Body of pancreas (tissue), 4 donors: ENCODE results near the gene PTGDS. TPM values are rescaled to one million over a fixed set of nuclear protein-coding genes. Genes with fewer than 3 reads are reported as not detected.

ENCODE experiments used
- ATAC-seq: fragments of 150-250 bp; one replicate; pipeline ENCODE4 v1.9.1; 2016
- DNase-seq, 4 donors: peaks; one replicate each; pipeline ENCODE4 v3.0.0-alpha.2; 2019
- H3K27ac ChIP-seq, 4 donors: fragments of 200-600 bp; sonication (generic); 1 replicate in 3 of 4; 2 replicates in 1 of 4; pipeline versions ENCODE4 v1.5.1 to v1.6.1; 2016 to 2019; ENCODE audit warnings: mild to moderate bottlenecking in 1 of 4, mixed read lengths in 1 of 4, moderate library complexity in 1 of 4
- H3K27me3 ChIP-seq, 2 donors: fragments of 200-600 bp; sonication (generic); one replicate each; pipeline ENCODE4 v1.6.0; 2016; ENCODE audit warnings: mild to moderate bottlenecking in 1 of 2
- H3K36me3 ChIP-seq, 2 donors: fragments of 200-600 bp; sonication (generic); replicated peaks in 1 of 2; 2 replicates each; pipeline ENCODE4 v1.5.1; 2016; ENCODE audit warnings: low read depth in 2 of 2; ENCODE audit not compliant: insufficient read depth in 1 of 2
- H3K4me1 ChIP-seq: fragments of 200-600 bp; sonication (generic); one replicate; pipeline ENCODE4 v1.6.0; 2016
- H3K4me3 ChIP-seq, 2 donors: fragments of 200-600 bp; sonication (generic); 1 replicate in 1 of 2; 2 replicates in 1 of 2; pipeline ENCODE4 v1.5.1; 2016 to 2019
- H3K9me3 ChIP-seq, 3 donors: fragments of 200-600 bp; sonication (generic); 1 replicate in 2 of 3; 2 replicates in 1 of 3; pipeline ENCODE4 v1.5.1; 2016
- POLR2A ChIP-seq, 3 donors: fragments of 450-650 bp; IDR thresholded peaks; one replicate each; pipeline ENCODE4 v1.6.1; 2016; ENCODE audit warnings: antibody characterized with exemption in 3 of 3, mild to moderate bottlenecking in 2 of 3
- WGBS, 2 donors: methylation state at CpG; one replicate each; pipeline ENCODE4 v1.1.5; 2017; 5-methylcytosine and 5-hydroxymethylcytosine counted together
- intact Hi-C: fragments of 100-400 bp; cut with DNase I; formaldehyde crosslinking; loops from one replicate; pipeline ENCODE4 v1.15.1; 2023
- total RNA-seq, 2 donors: library from RNA; depleted of rRNA; stranded (reverse); fragments of >200 nt; gene quantifications; one replicate each; pipeline ENCODE4 v1.1.0, GENCODE V29; 2016
- TF ChIP-seq, protein P1 (sequence below), 7 experiments: fragments of 450-650 bp in 4 of 7; fragments of 200-600 bp in 3 of 7; sonication (generic) in 3 of 7; IDR thresholded peaks; one replicate each; pipeline ENCODE4 v1.5.1; 2016 to 2019; ENCODE audit warnings: antibody characterized with exemption in 7 of 7

Gene PTGDS
- total RNA-seq, 2 donors from 2014 or later, result 17.8 to 48.0 TPM

DNA sequence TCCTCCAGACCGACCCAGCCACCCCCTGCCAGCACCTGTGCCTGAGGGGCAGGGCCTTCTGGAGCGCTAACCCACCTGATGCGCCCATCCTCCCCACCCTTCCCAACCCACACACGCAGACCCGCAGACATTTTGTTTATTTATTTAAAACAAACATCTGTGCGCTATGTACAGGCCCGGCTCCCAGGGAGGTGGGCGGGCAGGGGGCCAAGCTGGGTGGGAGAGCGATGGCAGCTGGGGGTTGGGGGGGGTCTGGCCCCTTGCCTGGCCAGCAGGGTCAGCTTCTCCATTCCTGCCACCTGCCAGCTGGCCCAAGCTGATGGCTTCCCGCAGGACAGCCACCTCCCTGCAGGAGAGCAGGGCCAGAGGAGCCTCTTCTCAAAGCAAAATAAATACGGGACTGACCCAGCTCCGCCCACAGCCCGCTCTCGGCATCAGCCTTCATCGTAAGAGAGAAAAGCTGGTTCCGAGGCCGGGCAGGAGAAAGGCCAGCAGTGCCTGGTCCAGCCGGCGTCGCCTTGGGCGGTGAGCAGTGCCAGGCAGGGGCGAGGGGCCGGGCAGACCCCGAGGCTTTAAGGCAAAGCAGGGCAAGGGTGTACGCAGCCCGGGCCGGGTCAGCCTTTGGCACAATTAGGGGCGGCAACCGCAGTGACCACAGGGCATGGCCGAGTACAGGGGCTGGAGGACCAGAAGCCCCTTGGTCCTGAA, 30.0 kb downstream of the PTGDS start:
- H3K36me3 ChIP-seq, result peaks cover 0 to 3% of the 10 kb centered on the region in 2 donors
- ATAC-seq (peak; percentile 13), DNase-seq (peak in 3 of 4 donors; percentile 36 to 52 (median 42))
- H3K9me3 ChIP-seq, result no peaks in the 10 kb centered on the region
- no peaks in the 10 kb centered on the region for H3K4me1 ChIP-seq
- no peak overlapping the region for H3K27ac ChIP-seq
- 75 to 84% methylated on average over 20 to 30 of the region's 30 CpGs for WGBS, 2 donors
- no peak for TF ChIP-seq POLR2A (IDR thresholded peaks at IDR 0.05)
- TF ChIP-seq, protein P1, sequence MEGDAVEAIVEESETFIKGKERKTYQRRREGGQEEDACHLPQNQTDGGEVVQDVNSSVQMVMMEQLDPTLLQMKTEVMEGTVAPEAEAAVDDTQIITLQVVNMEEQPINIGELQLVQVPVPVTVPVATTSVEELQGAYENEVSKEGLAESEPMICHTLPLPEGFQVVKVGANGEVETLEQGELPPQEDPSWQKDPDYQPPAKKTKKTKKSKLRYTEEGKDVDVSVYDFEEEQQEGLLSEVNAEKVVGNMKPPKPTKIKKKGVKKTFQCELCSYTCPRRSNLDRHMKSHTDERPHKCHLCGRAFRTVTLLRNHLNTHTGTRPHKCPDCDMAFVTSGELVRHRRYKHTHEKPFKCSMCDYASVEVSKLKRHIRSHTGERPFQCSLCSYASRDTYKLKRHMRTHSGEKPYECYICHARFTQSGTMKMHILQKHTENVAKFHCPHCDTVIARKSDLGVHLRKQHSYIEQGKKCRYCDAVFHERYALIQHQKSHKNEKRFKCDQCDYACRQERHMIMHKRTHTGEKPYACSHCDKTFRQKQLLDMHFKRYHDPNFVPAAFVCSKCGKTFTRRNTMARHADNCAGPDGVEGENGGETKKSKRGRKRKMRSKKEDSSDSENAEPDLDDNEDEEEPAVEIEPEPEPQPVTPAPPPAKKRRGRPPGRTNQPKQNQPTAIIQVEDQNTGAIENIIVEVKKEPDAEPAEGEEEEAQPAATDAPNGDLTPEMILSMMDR (IDR thresholded peaks at IDR 0.05), result no peak
- intact Hi-C loops, result no loop called here
- no peaks in the 10 kb centered on the region for H3K27me3 ChIP-seq
- H3K4me3 ChIP-seq, result no peak overlapping the region

DNA sequence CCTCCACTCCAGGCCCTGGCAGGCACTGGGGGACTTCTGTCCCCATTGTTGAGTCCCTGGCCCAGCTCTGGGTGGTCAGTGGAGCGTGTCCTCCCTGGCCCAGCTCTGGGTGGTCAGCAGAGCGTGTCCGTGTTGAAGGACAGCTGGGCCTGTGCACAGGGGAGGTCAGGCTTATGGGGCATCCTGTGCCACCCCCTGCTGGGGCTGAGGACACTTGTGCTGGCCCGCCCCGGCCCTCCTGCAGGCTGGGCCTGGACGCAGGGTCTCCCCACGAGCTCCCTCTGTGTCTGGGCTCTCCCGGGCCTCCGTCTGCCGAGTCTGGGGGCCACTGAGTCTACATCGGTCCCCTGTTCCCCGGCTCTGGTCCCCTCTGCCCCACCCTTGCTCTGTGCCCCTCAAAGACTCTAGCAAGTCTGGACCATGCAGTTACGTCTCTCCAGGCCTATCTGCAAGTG, 30.5 kb downstream of the PTGDS start:
- TF ChIP-seq POLR2A (IDR thresholded peaks at IDR 0.05), result no peak
- TF ChIP-seq, protein P1 (IDR thresholded peaks at IDR 0.05), result no peak
- DNase-seq (no peak), ATAC-seq (no peak)
- Histone ChIP-seq H3K27ac (no peak overlapping the region), H3K4me1 (no peaks in the 10 kb centered on the region), H3K9me3 (no peaks in the 10 kb centered on the region), H3K36me3 (peaks cover 0 to 3% of the 10 kb centered on the region in 2 donors), H3K4me3 (no peak overlapping the region), H3K27me3 (no peaks in the 10 kb centered on the region)
- intact Hi-C loops, result no loop called here
- 91 to 95% methylated on average over 6 to 12 of the region's 13 CpGs for WGBS, 2 donors

DNA sequence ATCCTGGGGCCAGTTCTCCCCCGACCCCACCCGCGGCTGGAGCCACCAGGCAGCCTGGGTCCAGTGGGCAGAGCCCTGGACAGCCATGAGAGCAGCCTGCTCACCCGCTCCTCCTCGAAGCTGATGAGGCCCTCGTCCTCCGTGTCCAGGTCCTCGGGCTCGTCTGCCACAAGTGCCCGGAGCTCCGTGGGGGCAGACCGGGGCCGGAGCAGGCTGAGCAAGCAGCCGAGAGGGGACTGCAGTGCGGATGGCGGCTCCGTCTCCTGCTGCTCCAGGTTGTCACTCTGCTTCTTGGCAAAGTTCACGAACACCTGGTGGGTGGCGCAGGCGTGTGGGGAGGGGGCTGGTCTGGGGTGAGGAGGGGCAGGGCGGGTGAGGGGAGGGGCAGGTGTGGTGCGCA, 31.0 kb downstream of the PTGDS start:
- Histone ChIP-seq H3K36me3 (peaks cover 0 to 3% of the 10 kb centered on the region in 2 donors), H3K27me3 (no peaks in the 10 kb centered on the region), H3K27ac (no peak overlapping the region), H3K4me1 (no peaks in the 10 kb centered on the region), H3K9me3 (no peaks in the 10 kb centered on the region), H3K4me3 (no peak overlapping the region)
- no peak for ATAC-seq
- WGBS, 2 donors, result 81 to 89% methylated on average over 3 to 19 of the region's 22 CpGs
- intact Hi-C loops, result no loop called here
- no peak for TF ChIP-seq POLR2A (IDR thresholded peaks at IDR 0.05)
- TF ChIP-seq, protein P1 (IDR thresholded peaks at IDR 0.05), result no peak
- no peak for DNase-seq

DNA sequence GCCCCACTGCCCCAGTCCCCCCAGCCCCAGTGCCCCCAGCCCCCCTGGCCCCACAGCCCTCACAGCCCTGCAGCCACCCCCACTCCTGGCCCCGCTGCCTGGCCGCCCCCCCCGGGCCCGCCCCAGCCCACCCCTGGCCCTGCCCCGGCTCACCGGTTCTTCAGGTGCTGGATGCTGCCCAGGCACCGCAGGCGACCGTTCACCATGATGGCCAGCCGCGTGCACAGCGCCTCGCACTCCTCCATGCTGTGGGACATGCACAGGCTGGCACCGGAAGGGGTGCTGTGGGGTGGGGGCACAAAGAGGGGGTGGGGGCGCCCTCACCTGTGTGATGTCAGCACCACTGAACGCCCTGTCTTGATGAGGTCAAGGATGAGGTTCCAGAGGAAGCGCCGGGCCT, 31.9 kb downstream of the PTGDS start:
- Histone ChIP-seq H3K36me3 (peaks cover 0 to 3% of the 10 kb centered on the region in 2 donors), H3K4me1 (no peaks in the 10 kb centered on the region), H3K9me3 (no peaks in the 10 kb centered on the region), H3K4me3 (no peak overlapping the region), H3K27ac (no peak overlapping the region), H3K27me3 (no peaks in the 10 kb centered on the region)
- no peak for DNase-seq
- 94 to 96% methylated on average over 5 to 9 of the region's 18 CpGs for WGBS, 2 donors
- TF ChIP-seq, protein P1 (IDR thresholded peaks at IDR 0.05), result no peak
- no peak for TF ChIP-seq POLR2A (IDR thresholded peaks at IDR 0.05)
- intact Hi-C loops, result no loop called here
- no peak for ATAC-seq
